PC-3 (cell line): ENCODE data around the gene KRT7. TPM values are rescaled to one million over a fixed set of nuclear protein-coding genes. Genes with fewer than 3 reads are reported as not detected.
A peak's percentile ranks its signal among the peaks of the same experiment; 100 is the strongest.

ENCODE experiments used
- ATAC-seq: fragments of 200-7000 bp; cut with Tn5 transposase; 2 replicates; pipeline ENCODE4 v1.9.1; 2020; ENCODE audit warnings: mild to moderate bottlenecking, moderate library complexity
- Bru-seq: library from RNA; stranded (reverse); fragments of 400-500 nt; gene quantifications from one replicate; lab custom pipeline; 2021; lab: Mats Ljungman, UMichigan
- BruChase-seq, 2 experiments: library from RNA; stranded (reverse); fragments of 400-500 nt; gene quantifications; one replicate each; lab custom pipeline; 2021; lab: Mats Ljungman, UMichigan
- BruUV-seq: library from RNA; stranded (reverse); fragments of 400-500 nt; replicated peaks from 2 replicates; lab custom pipeline; 2021; lab: Mats Ljungman, UMichigan
- CTCF ChIA-PET: fragments of 300-600 bp; sonication (Branson Sonifier 250); formaldehyde crosslinking; loops from one replicate; lab custom pipeline; 2022; ENCODE audit warnings: antibody characterized with exemption; lab: Charles Lee
- POLR2A ChIA-PET: fragments of 300-600 bp; sonication (Branson Sonifier 250); formaldehyde crosslinking; loops from one replicate; lab custom pipeline; 2022; ENCODE audit warnings: antibody characterized with exemption; ENCODE audit not compliant: unreplicated experiment; lab: Charles Lee
- DNase-seq: peaks from one replicate; pipeline ENCODE4 v3.0.0-alpha.2; 2015
- H2AFZ ChIP-seq: fragments of 300-600 bp; sonication (generic); 2 replicates; pipeline ENCODE4 v1.6.0; 2016; ENCODE audit warnings: antibody characterized with exemption, low read length
- H3F3A ChIP-seq: fragments of 300-600 bp; sonication (generic); one replicate; pipeline ENCODE4 v1.6.0; 2017; ENCODE audit warnings: antibody characterized with exemption, low read length, control low read depth, mild to moderate bottlenecking; ENCODE audit not compliant: unreplicated experiment
- H3K27ac ChIP-seq: fragments of 300-600 bp; sonication (generic); 2 replicates; pipeline ENCODE4 v1.5.1; 2016; ENCODE audit warnings: mild to moderate bottlenecking, low read length
- H3K27me3 ChIP-seq: fragments of 300-600 bp; sonication (generic); 2 replicates; pipeline ENCODE4 v1.6.1; 2016; ENCODE audit warnings: low read length, mixed read lengths
- H3K36me3 ChIP-seq: fragments of 300-600 bp; sonication (generic); 2 replicates; pipeline ENCODE4 v1.6.1; 2016; ENCODE audit warnings: low read depth, mixed run types, low read length, mixed read lengths
- H3K4me1 ChIP-seq: fragments of 300-600 bp; sonication (generic); 2 replicates; pipeline ENCODE4 v1.5.1; 2016; ENCODE audit warnings: low read length; ENCODE audit not compliant: insufficient read depth
- H3K4me2 ChIP-seq: fragments of 300-600 bp; sonication (generic); 2 replicates; pipeline ENCODE4 v1.6.0; 2016; ENCODE audit warnings: low read length
- H3K4me3 ChIP-seq: fragments of 300-600 bp; sonication (generic); 2 replicates; pipeline ENCODE4 v1.5.1; 2016; ENCODE audit warnings: mild to moderate bottlenecking, low read length, mixed read lengths
- H3K79me2 ChIP-seq: fragments of 300-600 bp; sonication (generic); 2 replicates; pipeline ENCODE4 v1.6.1; 2017; ENCODE audit warnings: low read length, mixed read lengths
- H3K9ac ChIP-seq: fragments of 300-600 bp; sonication (generic); 2 replicates; pipeline ENCODE4 v1.6.0; 2016; ENCODE audit warnings: mild to moderate bottlenecking, low read length
- H3K9me2 ChIP-seq: fragments of 300-600 bp; sonication (generic); replicated peaks from 2 replicates; pipeline ENCODE4 v1.6.1; 2016; ENCODE audit warnings: mixed run types, low read length, mixed read lengths
- H3K9me3 ChIP-seq: fragments of 300-600 bp; sonication (generic); 2 replicates; pipeline ENCODE4 v1.6.1; 2016; ENCODE audit warnings: low read length, mixed read lengths
- H4K20me1 ChIP-seq: fragments of 300-600 bp; sonication (generic); 2 replicates; pipeline ENCODE4 v1.6.1; 2016; ENCODE audit warnings: low read length, mixed read lengths
- EZH2 ChIP-seq: fragments of 300-600 bp; sonication (generic); IDR thresholded peaks from one replicate; pipeline ENCODE4 v1.6.1; 2017; ENCODE audit warnings: antibody characterized with exemption, mild to moderate bottlenecking, low read length; ENCODE audit not compliant: unreplicated experiment
- EZH2phosphoT487 ChIP-seq: fragments of 300-600 bp; sonication (generic); IDR thresholded peaks from 2 replicates; pipeline ENCODE4 v1.6.1; 2018; ENCODE audit warnings: mild to moderate bottlenecking, antibody characterized with exemption, low read length, borderline replicate concordance
- intact Hi-C: fragments of 100-400 bp; cut with micrococcal nuclease; formaldehyde crosslinking; loops from 2 replicates; pipeline ENCODE4 v1.9.0; 2023
- long read RNA-seq: library from polyadenylated mRNA; unstranded; transcript quantifications from one replicate; pipeline ENCODE4 v2.0.0, GENCODE V29; 2021; ENCODE audit not compliant: unreplicated experiment
- total RNA-seq: library from RNA; depleted of rRNA; stranded (reverse); fragments of >200 nt; gene quantifications from 2 replicates; pipeline ENCODE4 v1.2.3, GENCODE V29; 2014; rRNA removed
- TF ChIP-seq, protein P1 (sequence below): fragments of 300-600 bp; sonication (generic); conservative IDR thresholded peaks from 2 replicates; pipeline ENCODE4 v1.5.1; 2017; ENCODE audit warnings: antibody characterized with exemption, low read depth, mild to moderate bottlenecking, low read length

The KRT7 gene
- total RNA-seq (2,144 and 2,979 TPM in 2 replicates), Bru-seq, nascent RNA (percentile 99 among the genes with signal in this experiment), BruChase-seq, experiment 1, labeled RNA remaining after a 6-hour chase (percentile 98 among the genes with signal in this experiment), BruChase-seq, experiment 2, labeled RNA remaining after a 2-hour chase (percentile 98 among the genes with signal in this experiment)
- long read RNA-seq, transcript KRT7-201 (9 exons, 1,754 nt): major isoform, 868 of 1,142 reads
- long read RNA-seq, partial matches to known transcripts: 125 of 1,142 reads
- long read RNA-seq, other reads (novel, unspliced or antisense): 145 of 1,142 reads

DNA sequence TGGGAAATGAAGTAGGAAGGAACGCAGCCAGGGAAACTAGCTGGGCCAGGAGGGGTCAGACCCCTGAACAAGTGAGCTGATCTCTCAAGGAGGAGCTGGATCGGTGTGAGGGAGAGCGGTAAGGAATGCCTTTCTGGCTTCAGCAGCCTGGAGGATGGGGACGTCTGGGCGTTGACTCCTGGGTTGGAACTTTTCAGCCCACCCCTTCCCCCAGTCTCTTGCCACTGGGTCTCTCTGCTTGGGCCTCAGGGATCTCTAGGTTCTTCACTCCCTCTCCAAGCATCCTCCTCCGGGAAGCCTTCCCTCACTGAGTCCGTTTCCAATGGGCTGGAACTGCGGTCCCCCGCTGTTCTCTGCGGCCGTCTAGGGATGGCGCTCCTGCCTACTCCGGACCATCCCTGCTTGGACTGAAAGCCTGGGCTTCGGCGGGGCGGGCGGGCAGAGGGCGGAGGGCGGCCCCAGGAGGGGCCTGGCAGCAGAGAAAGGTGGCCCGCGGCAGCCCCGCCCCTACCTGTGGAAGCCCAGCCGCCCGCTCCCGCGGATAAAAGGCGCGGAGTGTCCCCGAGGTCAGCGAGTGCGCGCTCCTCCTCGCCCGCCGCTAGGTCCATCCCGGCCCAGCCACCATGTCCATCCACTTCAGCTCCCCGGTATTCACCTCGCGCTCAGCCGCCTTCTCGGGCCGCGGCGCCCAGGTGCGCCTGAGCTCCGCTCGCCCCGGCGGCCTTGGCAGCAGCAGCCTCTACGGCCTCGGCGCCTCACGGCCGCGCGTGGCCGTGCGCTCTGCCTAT is at the start of gene KRT7:
Gene KRT7, plus strand, starts transcription at position 570 of the 788 bp plus-strand sequence. Its CDS starts 54 bp downstream, at position 624.
- Histone ChIP-seq H3K79me2 (peaks cover 70% of the 10 kb centered on the region), H3K4me2 (peak within 1 kb of the TSS; percentile 99), H4K20me1 (peaks cover 36% of the 10 kb centered on the region), H2AFZ (no peak within 1 kb of the TSS), H3K9ac (peak within 1 kb of the TSS; percentile 92), H3K4me3 (peak within 1 kb of the TSS; percentile 94), H3K9me2 (no peaks in the 10 kb centered on the region), H3K36me3 (peaks cover 40% of the 10 kb centered on the region), H3K27me3 (no peaks in the 10 kb centered on the region), H3K9me3 (no peaks in the 10 kb centered on the region), H3K4me1 (peaks cover 82% of the 10 kb centered on the region), H3F3A (peaks cover 21% of the 10 kb centered on the region), H3K27ac (peak within 1 kb of the TSS; percentile 91)
- peak; percentile 89 for DNase-seq
- BruUV-seq: TSS peak; percentile 30
- ChIA-PET POLR2A (no interaction called here), CTCF (interaction anchor here (0.8 kb wide), 1 partner anchor 84 kb away, joined by 4 read pairs; no protein-coding TSS in a partner anchor)
- TF ChIP-seq, protein P1, sequence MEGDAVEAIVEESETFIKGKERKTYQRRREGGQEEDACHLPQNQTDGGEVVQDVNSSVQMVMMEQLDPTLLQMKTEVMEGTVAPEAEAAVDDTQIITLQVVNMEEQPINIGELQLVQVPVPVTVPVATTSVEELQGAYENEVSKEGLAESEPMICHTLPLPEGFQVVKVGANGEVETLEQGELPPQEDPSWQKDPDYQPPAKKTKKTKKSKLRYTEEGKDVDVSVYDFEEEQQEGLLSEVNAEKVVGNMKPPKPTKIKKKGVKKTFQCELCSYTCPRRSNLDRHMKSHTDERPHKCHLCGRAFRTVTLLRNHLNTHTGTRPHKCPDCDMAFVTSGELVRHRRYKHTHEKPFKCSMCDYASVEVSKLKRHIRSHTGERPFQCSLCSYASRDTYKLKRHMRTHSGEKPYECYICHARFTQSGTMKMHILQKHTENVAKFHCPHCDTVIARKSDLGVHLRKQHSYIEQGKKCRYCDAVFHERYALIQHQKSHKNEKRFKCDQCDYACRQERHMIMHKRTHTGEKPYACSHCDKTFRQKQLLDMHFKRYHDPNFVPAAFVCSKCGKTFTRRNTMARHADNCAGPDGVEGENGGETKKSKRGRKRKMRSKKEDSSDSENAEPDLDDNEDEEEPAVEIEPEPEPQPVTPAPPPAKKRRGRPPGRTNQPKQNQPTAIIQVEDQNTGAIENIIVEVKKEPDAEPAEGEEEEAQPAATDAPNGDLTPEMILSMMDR: peak; percentile 52
- TF ChIP-seq EZH2phosphoT487 (no peak), EZH2 (no peak)
- peak; percentile 19 for ATAC-seq
- intact Hi-C loops: no loop called here

DNA sequence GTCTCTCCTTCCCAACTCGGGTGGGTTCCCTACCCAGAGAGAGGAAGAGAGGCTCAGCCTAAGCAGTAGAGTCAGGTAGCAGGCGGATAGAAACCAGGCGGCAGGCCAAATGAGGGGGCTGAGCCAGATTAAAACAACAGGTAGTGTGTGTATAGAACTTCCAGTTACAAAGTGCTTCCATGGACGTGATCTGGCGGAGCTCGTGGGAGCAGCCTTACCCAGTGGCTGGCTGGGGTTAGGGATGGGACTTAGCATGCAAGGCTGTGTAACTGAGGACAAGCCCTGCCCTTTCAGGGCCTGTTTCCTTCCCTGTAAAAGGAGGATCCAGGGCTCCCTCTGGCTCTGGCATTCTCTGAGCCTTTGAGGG is 49.5 kb upstream of the KRT7 start:
- H3F3A ChIP-seq: no peaks in the 10 kb centered on the region
- H3K79me2 ChIP-seq: peaks cover 50% of the 10 kb centered on the region
- H3K4me3 ChIP-seq: no peak overlapping the region; the same call in 1 of the 2 replicates
- CTCF ChIA-PET: no interaction called here
- no peak for ATAC-seq
- no peak for TF ChIP-seq EZH2phosphoT487
- no peak overlapping the region for H2AFZ ChIP-seq
- no peaks in the 10 kb centered on the region for H3K27me3 ChIP-seq
- no TSS peak for BruUV-seq
- H3K27ac ChIP-seq: peak overlapping the region; percentile 54
- H3K4me1 ChIP-seq: peaks cover 62% of the 10 kb centered on the region
- no peak for DNase-seq
- no peak overlapping the region for H3K9ac ChIP-seq
- H3K36me3 ChIP-seq: peaks cover 52% of the 10 kb centered on the region
- H4K20me1 ChIP-seq: no peaks in the 10 kb centered on the region
- no peaks in the 10 kb centered on the region for H3K9me3 ChIP-seq
- POLR2A ChIA-PET: no interaction called here
- peak overlapping the region; percentile 57 for H3K4me2 ChIP-seq
- intact Hi-C loops: no loop called here
- H3K9me2 ChIP-seq: no peaks in the 10 kb centered on the region

DNA sequence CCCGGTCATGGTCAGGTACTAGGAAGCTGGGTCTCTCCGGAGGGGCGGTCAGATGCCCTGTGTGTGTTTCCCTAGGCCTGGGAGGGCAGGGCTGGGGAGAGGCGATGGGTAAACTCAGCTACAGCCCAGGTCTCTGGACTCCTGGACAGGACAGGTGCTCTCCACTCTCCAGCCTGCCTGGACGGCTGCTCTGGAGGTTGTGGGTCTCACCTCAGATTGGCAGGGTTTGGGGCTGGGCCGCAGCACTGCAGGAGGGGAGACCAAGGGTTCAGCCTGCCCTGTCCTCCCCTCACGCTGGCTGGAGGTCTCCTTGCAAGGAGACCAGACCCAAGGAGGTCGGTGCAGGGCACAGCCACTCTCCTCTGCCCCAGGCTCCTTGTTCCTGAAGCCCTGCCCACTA is 49.1 kb upstream of the KRT7 start:
- H4K20me1 ChIP-seq: no peaks in the 10 kb centered on the region
- DNase-seq: no peak
- ATAC-seq: no peak
- peak overlapping the region; percentile 57; the same call in 1 of the 2 replicates for H3K4me2 ChIP-seq
- peak overlapping the region; percentile 54; the same call in 1 of the 2 replicates for H3K27ac ChIP-seq
- H3K4me1 ChIP-seq: peaks cover 66% of the 10 kb centered on the region
- ChIA-PET POLR2A (no interaction called here), CTCF (no interaction called here)
- no peak overlapping the region for H3K4me3 ChIP-seq
- H3K36me3 ChIP-seq: peaks cover 48% of the 10 kb centered on the region; the same call in 1 of the 2 replicates
- no peaks in the 10 kb centered on the region for H3F3A ChIP-seq
- no TSS peak for BruUV-seq
- H3K79me2 ChIP-seq: peaks cover 54% of the 10 kb centered on the region
- no peaks in the 10 kb centered on the region for H3K9me3 ChIP-seq
- no peak overlapping the region for H3K9ac ChIP-seq
- TF ChIP-seq EZH2 (no peak), EZH2phosphoT487 (no peak)
- TF ChIP-seq, protein P1: no peak
- H2AFZ ChIP-seq: no peak overlapping the region
- intact Hi-C loops: no loop called here
- no peaks in the 10 kb centered on the region for H3K27me3 ChIP-seq
- no peaks in the 10 kb centered on the region for H3K9me2 ChIP-seq
